Endothelial cell of umbilical vein (primary cell): ENCODE results near the gene SCGB1A1. TPM values are rescaled to one million over a fixed set of nuclear protein-coding genes. Genes with fewer than 3 reads are reported as not detected.

Experiments used
- BruUV-seq: library from RNA; stranded (reverse); fragments of 400-500 nt; replicated peaks from 2 replicates; lab custom pipeline; 2021; lab: Mats Ljungman, UMichigan
- CTCF ChIA-PET: fragments of 300-600, 350-600 bp; sonication (Branson Sonifier 250); formaldehyde crosslinking; loops from one replicate; lab custom pipeline; 2021; ENCODE audit warnings: antibody characterized with exemption, inconsistent platforms; lab: Charles Lee
- POLR2A ChIA-PET: fragments of 300-600, 350-600 bp; sonication (Branson Sonifier 250); formaldehyde crosslinking; loops from one replicate; lab custom pipeline; 2021; ENCODE audit warnings: antibody characterized with exemption, inconsistent platforms; lab: Charles Lee
- DNase-seq: peaks from one replicate; pipeline ENCODE4 v3.0.0-alpha.2; 2011; ENCODE audit warnings: low read depth, low spot score
- FAIRE-seq: peaks from 2 replicates; lab custom pipeline; 2011; peaks lifted over from hg19 to GRCh38; lab: Jason Lieb, UNC
- H2AFZ ChIP-seq: 2 replicates; pipeline ENCODE4 v1.6.0; 2012; ENCODE audit warnings: low read depth, low read length, control low read depth, inconsistent platforms
- H3K27ac ChIP-seq: 2 replicates; pipeline ENCODE4 v1.5.1; 2011; ENCODE audit warnings: low read depth, mild to moderate bottlenecking, control low read depth, low read length, moderate library complexity; ENCODE audit not compliant: insufficient read depth
- H3K27me3 ChIP-seq, 2 experiments: 2 replicates each; pipeline versions ENCODE4 v1.6.0 to v1.6.1; 2011; ENCODE audit warnings: low read length in 2 of 2, mixed read lengths in 1 of 2; ENCODE audit not compliant: control insufficient read depth in 2 of 2, insufficient read depth in 2 of 2
- H3K36me3 ChIP-seq, 2 experiments: 2 replicates in 1 of 2; 3 replicates in 1 of 2; pipeline ENCODE4 v1.5.1; 2011; ENCODE audit warnings: low read length in 2 of 2, mild to moderate bottlenecking in 1 of 2, moderate library complexity in 1 of 2; ENCODE audit not compliant: control insufficient read depth in 2 of 2, insufficient read depth in 2 of 2; ENCODE audit errors: extremely low read depth in 1 of 2
- H3K4me1 ChIP-seq: 3 replicates; pipeline ENCODE4 v1.5.1; 2011; ENCODE audit warnings: mild to moderate bottlenecking, low read length; ENCODE audit not compliant: control insufficient read depth, insufficient read depth; ENCODE audit errors: extremely low read depth
- H3K4me2 ChIP-seq: 2 replicates; pipeline ENCODE4 v1.6.1; 2011; ENCODE audit warnings: low read length, control low read depth, mixed read lengths; ENCODE audit not compliant: insufficient read depth
- H3K4me3 ChIP-seq, 3 experiments: fragments of 200-600 bp in 1 of 3; sonication (generic), shearing (Covaris generic) in 1 of 3; replicated peaks in 1 of 3; 2 replicates each; pipeline ENCODE4 v1.5.1; 2011 to 2016; ENCODE audit warnings: control low read depth in 3 of 3, low read length in 3 of 3, mild to moderate bottlenecking in 2 of 3, inconsistent platforms in 1 of 3, low read depth in 1 of 3, moderate library complexity in 1 of 3; ENCODE audit not compliant: insufficient read depth in 1 of 3
- H3K79me2 ChIP-seq: 2 replicates; pipeline ENCODE4 v1.6.0; 2012; ENCODE audit warnings: low read length, inconsistent platforms; ENCODE audit not compliant: control insufficient read depth, insufficient read depth
- H3K9ac ChIP-seq: replicated peaks from 2 replicates; pipeline ENCODE3; 2011; ENCODE audit warnings: low read length, control low read depth; ENCODE audit not compliant: insufficient read depth; ENCODE audit errors: extremely low read depth
- H3K9me1 ChIP-seq: replicated peaks from 3 replicates; pipeline ENCODE4 v1.6.0; 2011; ENCODE audit warnings: mild to moderate bottlenecking, low read length; ENCODE audit not compliant: control insufficient read depth, insufficient read depth; ENCODE audit errors: extremely low read depth
- H3K9me3 ChIP-seq: replicated peaks from 2 replicates; pipeline ENCODE4 v1.5.1; 2012; ENCODE audit warnings: low read length, inconsistent platforms; ENCODE audit not compliant: control insufficient read depth, insufficient read depth
- H4K20me1 ChIP-seq: replicated peaks from 2 replicates; pipeline ENCODE3; 2011; ENCODE audit warnings: mild to moderate bottlenecking, low read length; ENCODE audit not compliant: control insufficient read depth, insufficient read depth; ENCODE audit errors: extremely low read depth
- CTCF ChIP-seq, 2 donors: IDR thresholded peaks; 1 replicate in 1 of 2; 2 replicates in 1 of 2; pipeline ENCODE4 v1.5.1; 2011; ENCODE audit warnings: low read length in 2 of 2, mild to moderate bottlenecking in 2 of 2, moderate library complexity in 2 of 2, control low read depth in 1 of 2, inconsistent platforms in 1 of 2, low read depth in 1 of 2; ENCODE audit not compliant: insufficient read depth in 1 of 2; ENCODE audit errors: extremely low read depth in 1 of 2
- EZH2 ChIP-seq: IDR thresholded peaks from 2 replicates; pipeline ENCODE4 v1.6.1; 2012; ENCODE audit warnings: borderline replicate concordance, low read depth, mild to moderate bottlenecking, moderate library complexity, low read length, inconsistent platforms; ENCODE audit not compliant: severe bottlenecking
- FOS ChIP-seq: IDR thresholded peaks from 2 replicates; pipeline ENCODE4 v1.6.1; 2011; ENCODE audit warnings: mild to moderate bottlenecking, low read length, moderate library complexity, borderline replicate concordance; ENCODE audit not compliant: insufficient read depth
- GATA2 ChIP-seq: IDR thresholded peaks from 2 replicates; pipeline ENCODE4 v1.7.0; 2011; ENCODE audit warnings: low read depth, mild to moderate bottlenecking, moderate library complexity, mixed read lengths, low read length; ENCODE audit not compliant: insufficient read length, insufficient read depth
- JUN ChIP-seq: IDR thresholded peaks from 2 replicates; pipeline ENCODE4 v1.6.1; 2011; ENCODE audit warnings: borderline replicate concordance, low read depth; ENCODE audit not compliant: insufficient read length, insufficient read depth
- MYC ChIP-seq: IDR thresholded peaks from one replicate; pipeline ENCODE4 v1.6.1; 2011; ENCODE audit warnings: mild to moderate bottlenecking, low read depth, low read length
- POLR2A ChIP-seq: IDR thresholded peaks from 2 replicates; pipeline ENCODE4 v1.6.1; 2012; ENCODE audit warnings: low read depth, mild to moderate bottlenecking, control low read depth, low read length
- POLR2AphosphoS5 ChIP-seq: IDR thresholded peaks from 2 replicates; pipeline ENCODE4 v1.6.1; 2012; ENCODE audit warnings: low read depth, mild to moderate bottlenecking, control low read depth, low read length, moderate library complexity; ENCODE audit not compliant: insufficient read depth
- dilution Hi-C: fragments of 300-500 bp; cut with MboI; formaldehyde crosslinking; loops from one replicate; pipeline ENCODE4 v1.15.0; 2019; ENCODE audit warnings: low sequenced_read_pairs; ENCODE audit not compliant: extremely low pct_ligation_motif_present
- intact Hi-C: fragments of 100-400 bp; cut with micrococcal nuclease; formaldehyde crosslinking; loops from one replicate; pipeline ENCODE4 v1.10.0; 2022
- polyA plus RNA-seq, 4 experiments: library from polyadenylated mRNA; depleted of rRNA in 3 of 4; stranded (reverse) in 3 of 4; unstranded in 1 of 4; fragments of >200 nt; gene quantifications; 2 replicates each; pipeline versions ENCODE4 v1.2.1 to v1.2.3, GENCODE V29; 2011 to 2012; ENCODE audit warnings: missing spikeins in 1 of 4
- total RNA-seq: library from RNA; stranded (reverse); gene quantifications from 2 replicates; pipeline ENCODE4 v1.2.3, GENCODE V29; 2021
- TF ChIP-seq, protein P1 (sequence below): IDR thresholded peaks from 2 replicates; pipeline ENCODE4 v1.6.1; 2011; ENCODE audit not compliant: insufficient read depth, insufficient read length

Gene SCGB1A1
- total and polyA plus RNA-seq, 2 donors (not counting 3 experiments of a cell fraction or from before 2014, with no cell fraction given) = not detected

GRCh38 chr11:62374801-62375200, 44.0 kb upstream of the SCGB1A1 start:
- Histone ChIP-seq H3K9ac (no peak overlapping the region), H3K79me2 (no peaks in the 10 kb centered on the region), H3K4me3 (no peak overlapping the region), H2AFZ (no peak overlapping the region), H3K36me3 (no peaks in the 10 kb centered on the region), H3K9me3 (no peaks in the 10 kb centered on the region), H3K27me3 (no peaks in the 10 kb centered on the region), H3K27ac (no peak overlapping the region), H3K4me1 (no peaks in the 10 kb centered on the region), H3K4me2 (no peak overlapping the region), H3K9me1 (no peaks in the 10 kb centered on the region), H4K20me1 (no peaks in the 10 kb centered on the region)
- ChIA-PET POLR2A (no interaction called here), CTCF (interaction anchor here (1.0 to 4.5 kb wide), 3 partner anchors 34 to 158 kb away, joined by 3 to 46 read pairs (median 13); no protein-coding TSS in a partner anchor)
- TF ChIP-seq JUN = no peak
- no peak for TF ChIP-seq GATA2
- TF ChIP-seq CTCF (IDR thresholded peaks at IDR 0.05; ENCODE audit: extremely low read depth in 1 of 2, insufficient read depth in 1 of 2, low read depth in 1 of 2, low read length in 2 of 2) = no peak
- TF ChIP-seq MYC = no peak
- no peak for TF ChIP-seq FOS
- no peak for TF ChIP-seq POLR2A
- TF ChIP-seq EZH2 = no peak
- TF ChIP-seq, protein P1, sequence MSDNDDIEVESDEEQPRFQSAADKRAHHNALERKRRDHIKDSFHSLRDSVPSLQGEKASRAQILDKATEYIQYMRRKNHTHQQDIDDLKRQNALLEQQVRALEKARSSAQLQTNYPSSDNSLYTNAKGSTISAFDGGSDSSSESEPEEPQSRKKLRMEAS = no peak
- TF ChIP-seq POLR2AphosphoS5 = no peak
- FAIRE-seq (no peak), DNase-seq (no peak)
- BruUV-seq = no TSS peak
- intact Hi-C loops (no loop called here), dilution Hi-C loops (no loop called here)
